CD4-positive, alpha-beta T cell (primary cell): ENCODE results near the gene CASP9. TPM values are rescaled to one million over a fixed set of nuclear protein-coding genes. Genes with fewer than 3 reads are reported as not detected.

Source experiments
- ATAC-seq: fragments of 200-7000 bp; cut with Tn5 transposase; one replicate; pipeline ENCODE4 v1.10.0; 2022; ENCODE audit warnings: mild to moderate bottlenecking; ENCODE audit not compliant: poor library complexity
- CTCF ChIA-PET: fragments of 350-600 bp; sonication (Branson Sonifier 250); formaldehyde crosslinking; loops from one replicate; lab custom pipeline; 2021; ENCODE audit warnings: antibody characterized with exemption, inconsistent platforms; lab: Charles Lee
- POLR2A ChIA-PET: fragments of 350-600 bp; sonication (Branson Sonifier 250); formaldehyde crosslinking; loops from one replicate; lab custom pipeline; 2021; ENCODE audit warnings: antibody characterized with exemption, inconsistent platforms; lab: Charles Lee
- DNase-seq, 14 experiments: peaks; one replicate each; pipeline ENCODE4 v3.0.0-alpha.2; 2013 to 2020; ENCODE audit warnings: mixed read lengths in 2 of 14
- H3K27ac ChIP-seq, 2 donors: one replicate each; pipeline versions ENCODE4 v1.5.1 to v1.7.0; 2013; ENCODE audit warnings: low read length in 2 of 2, low read depth in 1 of 2, mild to moderate bottlenecking in 1 of 2
- H3K27me3 ChIP-seq, 2 experiments: 1 replicate in 1 of 2; 2 replicates in 1 of 2; pipeline versions ENCODE4 v1.6.1 to v1.7.0; 2013; ENCODE audit warnings: low read length in 2 of 2, control low read depth in 1 of 2, mild to moderate bottlenecking in 1 of 2, moderate library complexity in 1 of 2; ENCODE audit not compliant: insufficient read depth in 2 of 2, control insufficient read depth in 1 of 2
- H3K36me3 ChIP-seq: one replicate; pipeline ENCODE4 v1.6.1; 2013; ENCODE audit warnings: low read length, control low read depth; ENCODE audit not compliant: insufficient read depth
- H3K4me1 ChIP-seq: one replicate; pipeline ENCODE4 v1.6.1; 2013; ENCODE audit warnings: low read length, control low read depth; ENCODE audit not compliant: insufficient read depth
- H3K4me3 ChIP-seq: one replicate; pipeline ENCODE4 v1.5.1; 2013; ENCODE audit warnings: mild to moderate bottlenecking, low read length, moderate library complexity
- H3K9me3 ChIP-seq, 2 experiments: 1 replicate in 1 of 2; 2 replicates in 1 of 2; pipeline versions ENCODE4 v1.6.1 to v1.7.0; 2013; ENCODE audit warnings: low read length in 2 of 2, mild to moderate bottlenecking in 2 of 2, control low read depth in 1 of 2, moderate library complexity in 1 of 2; ENCODE audit not compliant: control insufficient read depth in 1 of 2, insufficient read depth in 1 of 2
- H3K27ac Mint-ChIP-seq: one replicate; pipeline ENCODE4 v1.8.0; 2020; ENCODE audit warnings: mixed read lengths
- H3K27me3 Mint-ChIP-seq: one replicate; pipeline ENCODE4 v1.8.0; 2021; ENCODE audit warnings: mixed read lengths
- H3K36me3 Mint-ChIP-seq: one replicate; pipeline ENCODE4 v1.8.0; 2021; ENCODE audit warnings: low read depth, mixed read lengths
- H3K4me1 Mint-ChIP-seq: one replicate; pipeline ENCODE4 v1.8.0; 2021; ENCODE audit warnings: low read depth, mixed read lengths
- H3K4me3 Mint-ChIP-seq: one replicate; pipeline ENCODE4 v1.8.0; 2020; ENCODE audit warnings: mild to moderate bottlenecking, mixed read lengths
- H3K9me3 Mint-ChIP-seq: one replicate; pipeline ENCODE4 v1.8.0; 2020; ENCODE audit warnings: mixed read lengths
- CTCF ChIP-seq: fragments of 200-600 bp; IDR thresholded peaks from one replicate; pipeline ENCODE4 v1.8.0; 2022; ENCODE audit warnings: antibody characterized with exemption, mild to moderate bottlenecking
- intact Hi-C, 2 experiments: fragments of 100-400 bp; cut with DNase I in 1 of 2; cut with micrococcal nuclease in 1 of 2; formaldehyde crosslinking; loops; one replicate each; pipeline versions ENCODE4 v1.15.1 to v1.9.0; 2023 to 2025; cut with DNase I, micrococcal nuclease
- total RNA-seq, 174 experiments: library from RNA in 2 of 174; stranded (reverse) in 2 of 174; gene quantifications; one replicate each; pipeline ENCODE4 v1.2.3 and lab custom pipeline; 2021 to 2026

Gene CASP9
- total RNA-seq, 2 experiments from 2014 or later, result 15.7 to 18.0 TPM

- Mint-ChIP-seq H3K27me3 (no peaks in the 10 kb centered on the region), H3K4me3 (no peak overlapping the region), H3K27ac (no peak overlapping the region), H3K9me3 (no peaks in the 10 kb centered on the region), H3K4me1 (no peaks in the 10 kb centered on the region), H3K36me3 (no peaks in the 10 kb centered on the region)
- Histone ChIP-seq H3K27me3 (no peaks in the 10 kb centered on the region), H3K9me3 (no peaks in the 10 kb centered on the region), H3K36me3 (no peaks in the 10 kb centered on the region), H3K4me1 (no peaks in the 10 kb centered on the region), H3K4me3 (no peak overlapping the region), H3K27ac (no peak overlapping the region)
- DNase-seq (no peak), ATAC-seq (no peak)
- CTCF ChIA-PET, result no interaction called here
- TF ChIP-seq CTCF, result no peak
- POLR2A ChIA-PET, result no interaction called here
- intact Hi-C loops, result no loop called here
Measured at GRCh38 chr1:15477646-15478212, 46.3 kb downstream of the CASP9 start.

DNA sequence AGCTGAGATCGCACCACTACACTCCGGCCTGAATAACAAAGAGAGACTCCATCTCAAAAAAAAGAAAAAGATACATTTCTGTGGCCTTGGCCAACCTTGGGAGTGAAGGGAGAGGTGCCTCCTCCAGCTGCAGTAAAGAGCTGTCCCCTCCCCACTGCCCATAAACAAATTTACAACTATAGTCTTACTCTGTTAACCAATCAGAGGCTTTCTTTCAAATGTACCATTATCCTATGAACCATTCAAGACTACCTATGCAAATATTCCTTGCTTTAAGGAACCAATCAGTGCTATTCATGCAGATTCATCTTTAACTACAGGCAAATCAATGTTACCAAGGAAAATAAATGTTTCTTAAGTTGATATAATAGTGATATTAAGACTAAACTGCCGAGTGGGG is 47.1 kb downstream of the CASP9 start:
- H3K9me3 Mint-ChIP-seq, result no peaks in the 10 kb centered on the region
- no peak for ATAC-seq
- TF ChIP-seq CTCF, result no peak
- H3K4me1 ChIP-seq, result no peaks in the 10 kb centered on the region
- H3K4me1 Mint-ChIP-seq, result no peaks in the 10 kb centered on the region
- H3K36me3 ChIP-seq, result no peaks in the 10 kb centered on the region
- no peak overlapping the region for H3K27ac ChIP-seq
- no peaks in the 10 kb centered on the region for H3K27me3 ChIP-seq
- no peak overlapping the region for H3K27ac Mint-ChIP-seq
- no peaks in the 10 kb centered on the region for H3K9me3 ChIP-seq
- no peak overlapping the region for H3K4me3 Mint-ChIP-seq
- no peak overlapping the region for H3K4me3 ChIP-seq
- POLR2A ChIA-PET, result no interaction called here
- H3K36me3 Mint-ChIP-seq, result no peaks in the 10 kb centered on the region
- intact Hi-C loops, result no loop called here
- CTCF ChIA-PET, result no interaction called here
- no peaks in the 10 kb centered on the region for H3K27me3 Mint-ChIP-seq
- DNase-seq, result no peak

DNA sequence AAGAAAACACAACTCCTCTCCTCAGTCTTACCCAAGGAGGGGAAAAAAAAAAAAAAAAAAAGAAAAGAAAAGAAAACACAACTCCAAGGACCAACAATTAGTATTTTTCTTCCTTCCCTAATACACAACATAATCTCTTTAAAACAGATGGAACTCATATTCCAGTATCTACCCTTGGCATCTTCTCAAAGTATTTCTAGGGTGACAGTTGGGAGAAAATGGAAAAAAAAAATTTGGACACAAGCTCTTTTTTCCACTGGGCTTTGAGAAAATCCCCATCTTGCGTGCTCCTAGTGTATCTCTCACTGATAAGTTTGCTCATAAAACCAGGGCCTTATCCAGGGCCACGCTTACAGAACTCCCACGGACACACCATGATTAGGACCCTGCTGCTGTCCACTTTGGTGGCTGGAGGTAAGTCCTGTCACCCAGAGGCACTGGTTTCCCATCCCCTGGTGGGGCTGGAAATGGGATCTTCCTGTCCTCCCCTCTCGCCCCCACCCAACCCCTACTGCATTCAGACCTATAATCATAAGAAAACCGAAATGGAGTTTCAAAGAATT is 48.2 kb downstream of the CASP9 start, which contains the start of gene CELA2B:
Gene CELA2B (plus strand): TSS at position 353 of the 563 bp plus-strand sequence. CDS start 22 bp downstream, at position 375.
- TF ChIP-seq CTCF, result no peak
- Mint-ChIP-seq H3K27ac (no peak within 1 kb of the TSS), H3K27me3 (no peaks in the 10 kb centered on the region), H3K36me3 (no peaks in the 10 kb centered on the region), H3K4me3 (no peak within 1 kb of the TSS), H3K4me1 (no peaks in the 10 kb centered on the region), H3K9me3 (no peaks in the 10 kb centered on the region)
- no peaks in the 10 kb centered on the region for H3K9me3 ChIP-seq
- no peak within 1 kb of the TSS for H3K27ac ChIP-seq
- H3K4me3 ChIP-seq, result no peak within 1 kb of the TSS
- no peaks in the 10 kb centered on the region for H3K27me3 ChIP-seq
- intact Hi-C loops, result no loop called here
- ATAC-seq (no peak), DNase-seq (no peak)
- ChIA-PET CTCF (no interaction called here), POLR2A (no interaction called here)
- H3K36me3 ChIP-seq, result no peaks in the 10 kb centered on the region
- no peaks in the 10 kb centered on the region for H3K4me1 ChIP-seq
